Measurements from ENCODE around the gene ZNF207.
"Not testable (repeated sequence)": the region's sequence is repeated elsewhere in the genome, so short reads cannot be mapped to it uniquely, and the experiment has no call there.

ZNF207 gene

DNA sequence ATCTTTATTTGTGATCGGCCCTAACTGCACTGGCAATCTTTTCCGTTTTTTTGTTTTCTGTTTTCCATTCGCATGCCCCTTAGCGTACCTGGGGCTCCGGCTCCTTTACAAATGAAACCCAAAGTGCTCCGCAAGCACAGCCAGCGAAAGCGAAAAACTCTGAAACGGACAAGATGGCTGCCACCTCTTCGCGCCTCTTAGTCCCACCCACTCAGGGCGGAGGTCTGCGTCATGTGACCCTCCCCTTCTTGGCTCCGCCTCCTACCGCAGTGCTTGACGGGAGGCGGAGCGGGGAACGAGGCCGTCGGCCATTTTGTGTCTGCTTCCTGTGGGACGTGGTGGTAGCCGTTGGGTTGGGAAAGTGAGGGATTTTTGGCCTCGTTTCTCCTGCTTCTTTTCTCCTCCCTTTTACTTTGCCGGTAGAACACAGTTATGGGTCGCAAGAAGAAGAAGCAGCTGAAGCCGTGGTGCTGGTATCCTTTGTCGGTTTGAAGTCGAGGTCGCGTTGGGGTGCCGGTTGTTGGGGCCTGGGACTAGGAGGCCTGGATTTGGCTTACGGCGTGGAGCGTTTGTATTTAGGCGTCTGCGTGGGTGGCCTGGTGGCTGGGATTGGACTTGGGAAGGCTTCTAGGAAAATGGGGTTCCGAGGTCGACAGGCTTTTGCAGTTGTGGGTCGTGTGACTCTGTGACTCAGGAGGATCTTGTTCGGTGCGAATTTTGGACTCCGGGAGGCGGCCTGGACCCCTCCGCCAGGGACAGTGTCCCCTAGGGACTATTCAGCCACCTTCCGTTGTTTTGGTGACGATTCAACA lies at the start of gene ZNF207:
Gene ZNF207, plus strand, starts transcription at position 304 of the 812 bp plus-strand sequence. Its CDS starts 129 bp downstream, at position 433.
- peak; percentile 94 for ATAC-seq (ENCODE audit: low read depth)
- no peaks in the 10 kb centered on the region for H3K27me3 Mint-ChIP-seq
- H3K36me3 Mint-ChIP-seq = peaks cover 5% of the 10 kb centered on the region
- peaks cover 8% of the 10 kb centered on the region for H3K4me1 Mint-ChIP-seq
- peak within 1 kb of the TSS; percentile 93 for H3K4me3 Mint-ChIP-seq
- H3K27ac Mint-ChIP-seq = peak within 1 kb of the TSS; percentile 98
- peak; percentile 87 to 96 for DNase-seq (ENCODE audit: low spot score in 2 of 2)
- H3K9me3 Mint-ChIP-seq = no peaks in the 10 kb centered on the region

DNA sequence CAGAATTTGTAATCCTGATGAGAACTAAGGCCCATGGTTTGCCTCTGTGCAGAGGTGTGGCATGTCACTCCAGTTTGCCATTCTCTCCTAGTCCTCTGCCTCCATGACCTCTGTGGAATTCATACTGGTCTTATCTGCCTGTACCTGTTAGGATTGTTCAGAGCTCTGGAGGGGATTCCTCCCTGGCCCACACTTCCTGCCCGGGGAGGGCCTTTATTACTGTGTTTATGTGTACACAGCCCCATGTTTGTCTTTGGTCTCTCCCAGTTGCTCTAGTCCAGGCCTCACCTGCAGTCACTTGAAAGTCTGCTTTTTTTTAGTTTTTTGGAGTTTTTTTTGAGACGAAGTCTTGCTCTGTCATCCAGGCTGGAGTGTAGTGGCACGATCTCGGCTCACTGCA lies 47.9 kb upstream of the ZNF207 start:
- no peak overlapping the region for H3K4me3 Mint-ChIP-seq
- no peaks in the 10 kb centered on the region for H3K9me3 Mint-ChIP-seq
- H3K27me3 Mint-ChIP-seq = peaks cover 2% of the 10 kb centered on the region
- DNase-seq (ENCODE audit: low spot score in 2 of 2) (no peak), ATAC-seq (ENCODE audit: low read depth) (no peak)
- no peaks in the 10 kb centered on the region for H3K4me1 Mint-ChIP-seq
- no peak overlapping the region for H3K27ac Mint-ChIP-seq
- H3K36me3 Mint-ChIP-seq = no peaks in the 10 kb centered on the region

- no peaks in the 10 kb centered on the region for H3K36me3 Mint-ChIP-seq
- DNase-seq (ENCODE audit: low spot score in 2 of 2) (no peak), ATAC-seq (ENCODE audit: low read depth) (no peak)
- no peaks in the 10 kb centered on the region for H3K9me3 Mint-ChIP-seq
- peaks cover 2% of the 10 kb centered on the region for H3K27me3 Mint-ChIP-seq
- H3K27ac Mint-ChIP-seq = no peak overlapping the region
- no peak overlapping the region for H3K4me3 Mint-ChIP-seq
- H3K4me1 Mint-ChIP-seq = no peaks in the 10 kb centered on the region
Measured at GRCh38 chr17:32302860-32303649, 46.9 kb upstream of the ZNF207 start.

DNA sequence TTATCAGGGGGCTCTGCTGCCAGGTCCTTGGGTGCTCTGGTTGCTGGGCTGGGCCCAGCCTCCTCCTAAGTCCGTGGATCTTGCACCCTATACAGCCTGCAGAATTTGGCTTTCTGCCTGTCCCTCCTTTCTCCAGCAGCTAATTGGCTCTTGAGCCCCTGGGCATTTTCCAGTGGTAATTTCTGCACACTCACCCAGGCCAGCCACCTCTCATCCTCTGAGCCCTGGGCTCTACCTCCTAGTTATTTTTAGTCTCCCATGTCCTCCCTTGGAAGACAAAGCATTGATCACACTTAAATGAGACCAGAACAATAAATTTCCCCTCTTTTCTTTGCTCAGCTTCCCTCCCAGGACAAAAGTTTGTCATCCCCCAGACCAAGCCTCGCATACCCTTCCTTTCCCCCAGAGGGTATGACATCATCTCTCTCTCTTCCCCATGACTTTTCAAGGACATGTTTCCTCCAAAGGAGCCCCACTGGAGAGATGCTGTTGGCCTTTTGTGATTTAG lies 46.1 kb upstream of the ZNF207 start:
- H3K4me1 Mint-ChIP-seq = no peaks in the 10 kb centered on the region
- peaks cover 2% of the 10 kb centered on the region for H3K27me3 Mint-ChIP-seq
- H3K4me3 Mint-ChIP-seq = no peak overlapping the region
- H3K36me3 Mint-ChIP-seq = no peaks in the 10 kb centered on the region
- no peak for ATAC-seq (ENCODE audit: low read depth)
- H3K27ac Mint-ChIP-seq = no peak overlapping the region
- no peak for DNase-seq (ENCODE audit: low spot score in 2 of 2)
- no peaks in the 10 kb centered on the region for H3K9me3 Mint-ChIP-seq

- Mint-ChIP-seq H3K9me3 (no peaks in the 10 kb centered on the region), H3K27me3 (peaks cover 2% of the 10 kb centered on the region), H3K27ac (no peak overlapping the region), H3K4me3 (peak overlapping the region; percentile 22), H3K4me1 (no peaks in the 10 kb centered on the region), H3K36me3 (no peaks in the 10 kb centered on the region)
- DNase-seq (ENCODE audit: low spot score in 2 of 2) (no peak), ATAC-seq (ENCODE audit: low read depth) (no peak)
Measured at GRCh38 chr17:32305049-32305448, 44.9 kb upstream of the ZNF207 start.

GRCh38 chr17:32307658-32308057 lies 42.3 kb upstream of the ZNF207 start:
- Mint-ChIP-seq H3K27me3 (peaks cover 2% of the 10 kb centered on the region), H3K4me1 (no peaks in the 10 kb centered on the region), H3K4me3 (no peak overlapping the region), H3K27ac (no peak overlapping the region), H3K36me3 (no peaks in the 10 kb centered on the region), H3K9me3 (no peaks in the 10 kb centered on the region)
- no peak for DNase-seq (ENCODE audit: low spot score in 2 of 2)
- no peak for ATAC-seq (ENCODE audit: low read depth)

GRCh38 chr17:32311028-32311536 lies 38.9 kb upstream of the ZNF207 start:
- Mint-ChIP-seq H3K36me3 (no peaks in the 10 kb centered on the region), H3K9me3 (no peaks in the 10 kb centered on the region), H3K4me3 (no peak overlapping the region), H3K27ac (no peak overlapping the region), H3K27me3 (peaks cover 2% of the 10 kb centered on the region), H3K4me1 (no peaks in the 10 kb centered on the region)
- no peak for DNase-seq (ENCODE audit: low spot score in 2 of 2)
- ATAC-seq (ENCODE audit: low read depth) = no peak

- Mint-ChIP-seq H3K27ac (no peak overlapping the region), H3K9me3 (no peaks in the 10 kb centered on the region), H3K27me3 (peaks cover 4% of the 10 kb centered on the region), H3K4me1 (peaks cover 7% of the 10 kb centered on the region), H3K36me3 (no peaks in the 10 kb centered on the region), H3K4me3 (no peak overlapping the region)
- ATAC-seq (ENCODE audit: low read depth) (no peak), DNase-seq (ENCODE audit: low spot score in 2 of 2) (no peak)
Measured at GRCh38 chr17:32314636-32315035, 35.3 kb upstream of the ZNF207 start.

DNA sequence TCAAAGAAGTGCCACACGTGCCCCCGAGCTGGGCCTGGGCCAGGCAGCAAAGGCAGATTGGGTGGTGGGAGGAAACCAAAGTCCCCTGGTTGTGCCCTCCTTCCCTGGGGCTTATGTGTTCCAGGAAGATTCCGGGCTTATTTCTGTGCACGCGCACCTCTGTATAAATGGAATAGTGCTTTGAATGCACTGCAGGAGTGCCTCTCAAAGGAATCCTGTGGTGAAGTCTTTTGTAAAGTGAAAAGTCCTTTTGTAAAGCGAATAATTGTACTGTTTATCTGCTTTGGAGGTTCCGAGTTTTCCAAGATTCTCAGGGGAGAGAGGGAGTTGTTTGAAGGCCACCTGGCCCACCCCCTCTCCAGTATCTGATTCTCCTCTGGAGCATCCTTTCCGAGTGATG lies 34.8 kb upstream of the ZNF207 start:
- Mint-ChIP-seq H3K27me3 (peaks cover 4% of the 10 kb centered on the region), H3K4me3 (no peak overlapping the region), H3K9me3 (no peaks in the 10 kb centered on the region), H3K27ac (no peak overlapping the region), H3K36me3 (no peaks in the 10 kb centered on the region), H3K4me1 (peaks cover 9% of the 10 kb centered on the region)
- no peak for DNase-seq (ENCODE audit: low spot score in 2 of 2)
- ATAC-seq (ENCODE audit: low read depth) = no peak

GRCh38 chr17:32316653-32317052 lies 33.3 kb upstream of the ZNF207 start:
- DNase-seq (ENCODE audit: low spot score in 2 of 2); H3K27me3 Mint-ChIP-seq; H3K9me3 Mint-ChIP-seq; H3K27ac Mint-ChIP-seq; H3K36me3 Mint-ChIP-seq; H3K4me1 Mint-ChIP-seq; ATAC-seq (ENCODE audit: low read depth); H3K4me3 Mint-ChIP-seq: not testable (repeated sequence)

- H3K4me3 Mint-ChIP-seq = no peak overlapping the region
- H3K4me1 Mint-ChIP-seq = peaks cover 11% of the 10 kb centered on the region
- H3K36me3 Mint-ChIP-seq = no peaks in the 10 kb centered on the region
Measured at GRCh38 chr17:32317353-32317752, 32.6 kb upstream of the ZNF207 start.

GRCh38 chr17:32318071-32318470 lies 31.9 kb upstream of the ZNF207 start:
- no peak for ATAC-seq (ENCODE audit: low read depth)
- H3K9me3 Mint-ChIP-seq = no peaks in the 10 kb centered on the region
- no peak overlapping the region for H3K27ac Mint-ChIP-seq
- H3K4me3 Mint-ChIP-seq = peak overlapping the region; percentile 39
- DNase-seq (ENCODE audit: low spot score in 2 of 2) = no peak
- H3K4me1 Mint-ChIP-seq = peaks cover 12% of the 10 kb centered on the region
- H3K36me3 Mint-ChIP-seq = no peaks in the 10 kb centered on the region
- peaks cover 6% of the 10 kb centered on the region for H3K27me3 Mint-ChIP-seq

More at GRCh38 chr17:32317353-32317752, 32.6 kb upstream of the ZNF207 start:
- DNase-seq (ENCODE audit: low spot score in 2 of 2) (no peak), ATAC-seq (ENCODE audit: low read depth) (no peak)
- H3K27ac Mint-ChIP-seq = no peak overlapping the region
- no peaks in the 10 kb centered on the region for H3K9me3 Mint-ChIP-seq
- H3K27me3 Mint-ChIP-seq = peaks cover 6% of the 10 kb centered on the region

DNA sequence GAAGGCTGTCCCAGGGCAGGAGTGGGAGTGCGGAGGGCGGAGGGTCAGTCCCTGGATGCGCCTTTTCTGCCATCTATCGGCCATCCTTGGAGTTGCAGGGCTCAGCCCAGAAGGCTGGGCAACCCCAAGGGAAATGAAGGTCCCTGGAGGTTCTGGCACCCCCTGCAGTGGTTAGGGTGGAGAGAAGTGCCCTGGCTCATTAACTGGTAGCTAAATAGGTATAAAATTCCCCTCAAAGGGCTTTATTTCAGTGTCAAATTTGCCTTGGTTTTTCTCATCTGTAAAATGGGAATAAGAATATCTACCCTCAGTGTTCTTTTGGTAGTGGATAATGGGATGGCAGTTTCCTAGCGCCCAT lies 30.4 kb upstream of the ZNF207 start:
- DNase-seq (ENCODE audit: low spot score in 2 of 2) (peak; percentile 93 to 94), ATAC-seq (ENCODE audit: low read depth) (peak; percentile 88)
- Mint-ChIP-seq H3K4me1 (peaks cover 15% of the 10 kb centered on the region), H3K4me3 (peak overlapping the region; percentile 85), H3K36me3 (no peaks in the 10 kb centered on the region), H3K27ac (peak overlapping the region; percentile 70), H3K9me3 (no peaks in the 10 kb centered on the region), H3K27me3 (peaks cover 6% of the 10 kb centered on the region)

GRCh38 chr17:32320080-32320479 lies 29.9 kb upstream of the ZNF207 start:
- ATAC-seq (ENCODE audit: low read depth); H3K27me3 Mint-ChIP-seq; H3K4me3 Mint-ChIP-seq; H3K9me3 Mint-ChIP-seq; DNase-seq (ENCODE audit: low spot score in 2 of 2); H3K36me3 Mint-ChIP-seq: not testable (repeated sequence)
- peaks cover 15% of the 10 kb centered on the region for H3K4me1 Mint-ChIP-seq
- H3K27ac Mint-ChIP-seq = peak overlapping the region; percentile 70
